GM19452 (cell line): Measurements from ENCODE around the gene OBSCN.
"Not testable (repeated sequence)": the region's sequence is repeated elsewhere in the genome, so short reads cannot be mapped to it uniquely, and the experiment has no call there.

ENCODE experiments used
- ATAC-seq: cut with Tn5 transposase; IDR thresholded peaks from one replicate; pipeline ENCODE4 v1.9.1; 2021; ENCODE audit not compliant: unreplicated experiment

Gene OBSCN

GRCh38 chr1:228171221-228171891, 36.5 kb upstream of the OBSCN start:
- ATAC-seq = no peak

GRCh38 chr1:228172591-228173527, 35.0 kb upstream of the OBSCN start:
- no peak for ATAC-seq

- not testable (repeated sequence) for ATAC-seq
These were observed 34.0 kb upstream of the OBSCN start for GRCh38 chr1:228173528-228174481.

- ATAC-seq = no peak
These were observed 33.1 kb upstream of the OBSCN start for GRCh38 chr1:228174482-228175315.

GRCh38 chr1:228175316-228176023, 32.4 kb upstream of the OBSCN start:
- ATAC-seq = no peak

GRCh38 chr1:228176024-228176395, 31.8 kb upstream of the OBSCN start:
- no peak for ATAC-seq

GRCh38 chr1:228176461-228177182, 31.2 kb upstream of the OBSCN start:
- ATAC-seq = no peak

GRCh38 chr1:228177183-228177475, 30.7 kb upstream of the OBSCN start:
- ATAC-seq = no peak

GRCh38 chr1:228177721-228178710, 29.8 kb upstream of the OBSCN start:
- no peak for ATAC-seq

- no peak for ATAC-seq
These were observed 28.8 kb upstream of the OBSCN start for GRCh38 chr1:228178737-228179684.

- no peak for ATAC-seq
These were observed 27.4 kb upstream of the OBSCN start for GRCh38 chr1:228180271-228180958.

- ATAC-seq = no peak
These were observed 26.7 kb upstream of the OBSCN start for GRCh38 chr1:228180959-228181644.

- ATAC-seq = no peak
These were observed 26.2 kb upstream of the OBSCN start for GRCh38 chr1:228181645-228182034.

- ATAC-seq = no peak
These were observed 25.4 kb upstream of the OBSCN start for GRCh38 chr1:228182296-228183030.

- ATAC-seq = no peak
These were observed 23.7 kb upstream of the OBSCN start for GRCh38 chr1:228184152-228184551.
